Measurements from ENCODE around the gene METTL26. TPM values are rescaled to one million over a fixed set of nuclear protein-coding genes. Genes with fewer than 3 reads are reported as not detected.
"Not testable (repeated sequence)": the region's sequence is repeated elsewhere in the genome, so short reads cannot be mapped to it uniquely, and the experiment has no call there.

Gene METTL26
- total RNA-seq, 1 donor from 2014 or later, result 73.2 TPM

DNA sequence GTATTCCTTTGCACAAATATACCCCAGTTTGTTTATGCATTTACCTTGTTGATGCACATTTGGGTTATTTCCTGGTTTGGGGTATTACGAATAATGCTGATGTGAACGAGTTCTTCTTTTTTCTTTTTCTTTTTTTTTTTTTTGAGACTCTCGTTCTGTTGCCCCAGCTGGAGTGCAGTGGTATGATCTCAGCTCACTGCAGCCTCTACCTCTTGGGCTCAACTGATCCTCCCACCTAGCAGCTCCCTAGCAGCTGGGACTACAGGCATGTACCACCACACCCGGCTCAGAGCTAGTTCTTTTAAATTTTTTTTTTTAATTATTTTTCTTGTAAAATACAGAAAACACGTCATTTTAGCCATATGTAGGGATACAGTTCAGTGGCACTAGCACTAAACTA, 32.2 kb downstream of the METTL26 start:
- Mint-ChIP-seq H3K4me3 (no peak overlapping the region), H3K9me3 (peaks cover 4% of the 10 kb centered on the region), H3K4me1 (no peaks in the 10 kb centered on the region), H3K36me3 (peaks cover 18% of the 10 kb centered on the region), H3K27ac (no peak overlapping the region), H3K27me3 (ENCODE audit: low read depth) (no peaks in the 10 kb centered on the region)
- no peak for DNase-seq (ENCODE audit: low spot score in 2 of 2, unreplicated experiment in 2 of 2)
- TF ChIP-seq, protein P1, sequence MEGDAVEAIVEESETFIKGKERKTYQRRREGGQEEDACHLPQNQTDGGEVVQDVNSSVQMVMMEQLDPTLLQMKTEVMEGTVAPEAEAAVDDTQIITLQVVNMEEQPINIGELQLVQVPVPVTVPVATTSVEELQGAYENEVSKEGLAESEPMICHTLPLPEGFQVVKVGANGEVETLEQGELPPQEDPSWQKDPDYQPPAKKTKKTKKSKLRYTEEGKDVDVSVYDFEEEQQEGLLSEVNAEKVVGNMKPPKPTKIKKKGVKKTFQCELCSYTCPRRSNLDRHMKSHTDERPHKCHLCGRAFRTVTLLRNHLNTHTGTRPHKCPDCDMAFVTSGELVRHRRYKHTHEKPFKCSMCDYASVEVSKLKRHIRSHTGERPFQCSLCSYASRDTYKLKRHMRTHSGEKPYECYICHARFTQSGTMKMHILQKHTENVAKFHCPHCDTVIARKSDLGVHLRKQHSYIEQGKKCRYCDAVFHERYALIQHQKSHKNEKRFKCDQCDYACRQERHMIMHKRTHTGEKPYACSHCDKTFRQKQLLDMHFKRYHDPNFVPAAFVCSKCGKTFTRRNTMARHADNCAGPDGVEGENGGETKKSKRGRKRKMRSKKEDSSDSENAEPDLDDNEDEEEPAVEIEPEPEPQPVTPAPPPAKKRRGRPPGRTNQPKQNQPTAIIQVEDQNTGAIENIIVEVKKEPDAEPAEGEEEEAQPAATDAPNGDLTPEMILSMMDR (IDR thresholded peaks at IDR 0.05; ENCODE audit: unreplicated experiment), result no peak

DNA sequence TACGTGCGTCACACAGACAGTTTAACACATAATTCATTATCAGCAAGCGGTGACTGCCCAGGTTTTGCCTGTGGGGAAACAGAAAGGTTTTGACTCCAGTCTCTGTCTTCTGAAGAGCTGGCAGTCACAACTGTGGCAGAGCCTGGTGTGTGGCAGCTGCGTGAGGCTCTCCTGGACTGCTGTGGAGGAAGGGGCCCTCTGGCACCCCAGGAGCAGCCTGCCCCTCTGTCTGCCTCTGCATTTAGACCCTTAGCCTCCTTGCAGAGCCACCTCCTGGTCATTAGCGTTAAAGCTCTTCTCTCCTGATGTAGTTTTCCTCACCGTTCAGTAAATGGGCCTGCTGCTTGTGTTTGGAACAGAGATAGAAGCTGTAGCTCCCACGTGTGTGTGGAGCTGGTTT, 35.3 kb downstream of the METTL26 start:
- TF ChIP-seq, protein P1 (IDR thresholded peaks at IDR 0.05; ENCODE audit: unreplicated experiment), result no peak
- no peaks in the 10 kb centered on the region for H3K27me3 Mint-ChIP-seq (ENCODE audit: low read depth)
- peaks cover 28% of the 10 kb centered on the region for H3K36me3 Mint-ChIP-seq
- H3K4me1 Mint-ChIP-seq, result no peaks in the 10 kb centered on the region
- no peak overlapping the region for H3K27ac Mint-ChIP-seq
- H3K4me3 Mint-ChIP-seq, result no peak overlapping the region
- peaks cover 4% of the 10 kb centered on the region for H3K9me3 Mint-ChIP-seq
- DNase-seq (ENCODE audit: low spot score in 2 of 2, unreplicated experiment in 2 of 2), result no peak

DNA sequence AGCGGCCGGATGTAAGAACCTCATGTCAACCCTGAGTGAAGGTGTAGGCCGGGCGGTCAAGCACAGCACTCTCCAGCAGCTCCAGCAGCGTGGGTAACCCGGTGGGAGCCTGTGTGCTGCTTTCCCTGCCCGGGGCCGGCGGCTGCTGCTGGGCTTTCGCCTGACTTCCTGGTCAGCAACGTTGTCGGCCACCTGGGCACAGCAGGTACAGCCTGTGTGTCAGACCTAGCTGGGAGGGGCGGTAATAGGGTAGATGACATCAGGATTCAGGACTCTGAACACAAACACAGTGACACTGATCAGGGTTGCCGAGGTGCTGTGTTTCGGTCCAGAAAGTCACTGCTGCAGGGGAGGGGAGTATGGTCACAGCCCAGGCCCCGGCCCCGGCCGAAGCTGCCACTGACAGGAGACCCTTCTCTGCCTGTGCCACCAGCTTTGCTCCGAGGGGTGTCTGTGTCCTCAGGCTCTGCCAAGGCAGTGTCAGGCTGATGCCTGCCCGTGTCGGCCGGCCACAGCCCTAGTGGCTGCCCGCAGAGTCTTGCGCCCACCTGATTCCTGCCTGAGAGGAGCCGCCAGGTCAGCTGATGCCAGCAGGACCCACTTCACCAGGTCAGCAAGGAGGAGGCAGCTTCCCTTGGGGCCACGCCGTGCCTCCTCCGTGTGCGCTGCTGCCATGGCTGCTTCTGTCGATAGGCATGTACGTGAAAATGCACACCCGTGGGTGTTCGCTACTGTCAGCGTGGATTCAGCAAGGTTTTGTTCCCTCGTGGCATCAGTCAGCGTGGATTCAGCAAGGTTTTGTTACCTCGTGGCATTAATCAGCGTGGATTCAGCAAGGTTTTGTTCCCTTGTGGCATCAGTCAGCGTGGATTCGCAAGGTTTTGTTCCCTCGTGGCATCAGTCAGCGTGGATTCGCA, 37.0 kb downstream of the METTL26 start:
- H3K9me3 Mint-ChIP-seq, result no peaks in the 10 kb centered on the region
- peaks cover 24% of the 10 kb centered on the region for H3K36me3 Mint-ChIP-seq
- DNase-seq (ENCODE audit: low spot score in 2 of 2, unreplicated experiment in 2 of 2), result no peak

DNA sequence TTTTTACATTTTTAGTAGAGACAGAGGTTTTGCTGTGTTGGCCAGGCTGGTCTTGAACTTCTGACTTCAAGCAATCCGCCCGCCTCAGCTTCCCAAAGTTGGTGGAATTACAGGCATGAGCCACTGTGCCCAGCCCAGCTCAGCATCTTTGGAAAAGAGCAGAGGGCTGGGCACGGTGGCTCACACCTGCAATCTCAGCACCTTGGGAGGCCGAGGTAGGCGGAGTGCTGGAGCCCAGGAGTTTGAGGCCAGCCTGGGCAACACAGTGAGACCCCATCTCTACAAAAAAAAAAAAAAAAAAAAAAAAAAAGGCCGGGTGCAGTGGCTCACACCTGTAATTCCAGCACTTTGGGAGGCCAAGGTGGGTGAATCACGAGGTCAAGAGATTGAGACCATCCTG, 38.5 kb downstream of the METTL26 start:
- H3K9me3 Mint-ChIP-seq; H3K27me3 Mint-ChIP-seq (ENCODE audit: low read depth); DNase-seq (ENCODE audit: low spot score in 2 of 2, unreplicated experiment in 2 of 2); H3K4me3 Mint-ChIP-seq; H3K27ac Mint-ChIP-seq: not testable (repeated sequence)
- Mint-ChIP-seq H3K36me3 (peaks cover 16% of the 10 kb centered on the region), H3K4me1 (peaks cover 12% of the 10 kb centered on the region)

More for the DNA sequence above, 37.0 kb downstream of the METTL26 start:
- TF ChIP-seq, protein P1 (IDR thresholded peaks at IDR 0.05; ENCODE audit: unreplicated experiment), result no peak
- H3K4me3 Mint-ChIP-seq, result no peak overlapping the region
- no peaks in the 10 kb centered on the region for H3K27me3 Mint-ChIP-seq (ENCODE audit: low read depth)
- H3K27ac Mint-ChIP-seq, result no peak overlapping the region
- peaks cover 1% of the 10 kb centered on the region for H3K4me1 Mint-ChIP-seq

DNA sequence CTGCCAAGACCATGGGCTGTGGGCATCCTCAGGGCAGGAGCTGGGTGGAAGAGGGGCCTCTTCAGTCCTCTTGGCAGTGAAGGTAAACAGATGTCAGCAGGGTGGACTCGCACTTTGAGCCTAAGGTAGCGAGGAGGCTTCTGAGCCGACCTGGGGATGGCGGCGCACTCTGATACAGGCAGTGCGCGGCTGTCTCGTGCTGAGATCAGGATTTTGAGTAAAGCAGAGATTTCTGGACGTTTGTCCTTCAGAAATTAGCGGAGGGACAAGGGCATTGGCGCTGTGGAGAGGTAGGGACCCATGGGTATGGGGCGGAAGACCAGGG, 39.4 kb downstream of the METTL26 start:
- DNase-seq (ENCODE audit: low spot score in 2 of 2, unreplicated experiment in 2 of 2), result no peak
- TF ChIP-seq, protein P1 (IDR thresholded peaks at IDR 0.05; ENCODE audit: unreplicated experiment), result no peak
- H3K4me1 Mint-ChIP-seq, result peaks cover 20% of the 10 kb centered on the region
- no peak overlapping the region for H3K27ac Mint-ChIP-seq
- no peak overlapping the region for H3K4me3 Mint-ChIP-seq
- H3K36me3 Mint-ChIP-seq, result peaks cover 16% of the 10 kb centered on the region
- no peaks in the 10 kb centered on the region for H3K27me3 Mint-ChIP-seq (ENCODE audit: low read depth)
- no peaks in the 10 kb centered on the region for H3K9me3 Mint-ChIP-seq

DNA sequence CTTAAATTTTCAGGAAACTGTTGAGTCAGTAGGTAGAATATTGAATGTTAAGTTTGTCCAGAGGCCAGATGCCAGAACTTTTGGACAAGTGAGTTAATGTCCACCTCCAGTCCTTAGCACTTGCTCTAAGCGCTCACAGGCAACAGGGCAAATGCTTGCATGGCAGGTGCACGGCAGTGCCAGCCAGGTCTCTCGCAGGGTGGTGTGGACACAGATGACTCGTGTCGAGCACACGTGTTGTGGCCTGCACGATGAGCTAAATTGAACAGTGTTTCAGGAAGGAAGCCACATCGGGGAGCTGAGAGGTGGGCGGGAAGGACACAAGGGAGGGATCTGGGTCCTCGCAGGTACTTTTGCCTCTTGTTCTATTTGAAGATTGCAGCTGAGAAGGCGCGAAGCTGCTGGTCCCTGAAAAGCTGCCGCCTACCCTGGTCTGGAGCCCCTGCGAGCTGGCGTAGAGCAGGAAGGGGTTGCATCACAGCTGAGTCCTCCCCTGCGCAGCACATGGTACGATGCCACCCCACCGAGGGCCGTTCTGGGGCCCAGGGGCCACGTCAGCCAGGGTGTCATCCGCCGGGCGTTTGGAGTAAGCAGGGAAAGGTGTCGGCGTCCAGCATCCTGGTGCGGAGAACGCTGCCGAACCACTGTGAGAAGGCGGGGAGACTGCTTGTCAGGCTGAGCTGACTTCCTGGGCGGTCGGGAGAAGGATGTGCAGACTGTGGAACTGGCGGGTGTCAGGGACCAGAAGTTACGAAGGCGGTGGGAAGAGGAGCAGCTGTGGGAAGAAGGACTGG, 40.0 kb downstream of the METTL26 start:
- Mint-ChIP-seq H3K9me3 (no peaks in the 10 kb centered on the region), H3K27ac (no peak overlapping the region), H3K4me3 (no peak overlapping the region), H3K4me1 (peaks cover 23% of the 10 kb centered on the region), H3K36me3 (peaks cover 16% of the 10 kb centered on the region), H3K27me3 (ENCODE audit: low read depth) (no peaks in the 10 kb centered on the region)
- DNase-seq (ENCODE audit: low spot score in 2 of 2, unreplicated experiment in 2 of 2), result no peak
- TF ChIP-seq, protein P1 (IDR thresholded peaks at IDR 0.05; ENCODE audit: unreplicated experiment), result no peak

Measured in mesothelial cell of epicardium (in vitro differentiated cells).